NCI-H774 (cell line): Measurements from ENCODE around the gene RNF186.
"Not testable (repeated sequence)": the region's sequence is repeated elsewhere in the genome, so short reads cannot be mapped to it uniquely, and the experiment has no call there.

Experiments used
- DNase-seq: peaks from one replicate; lab custom pipeline; 2025; lab: John Stamatoyannopoulos, UW

RNF186 gene

DNA sequence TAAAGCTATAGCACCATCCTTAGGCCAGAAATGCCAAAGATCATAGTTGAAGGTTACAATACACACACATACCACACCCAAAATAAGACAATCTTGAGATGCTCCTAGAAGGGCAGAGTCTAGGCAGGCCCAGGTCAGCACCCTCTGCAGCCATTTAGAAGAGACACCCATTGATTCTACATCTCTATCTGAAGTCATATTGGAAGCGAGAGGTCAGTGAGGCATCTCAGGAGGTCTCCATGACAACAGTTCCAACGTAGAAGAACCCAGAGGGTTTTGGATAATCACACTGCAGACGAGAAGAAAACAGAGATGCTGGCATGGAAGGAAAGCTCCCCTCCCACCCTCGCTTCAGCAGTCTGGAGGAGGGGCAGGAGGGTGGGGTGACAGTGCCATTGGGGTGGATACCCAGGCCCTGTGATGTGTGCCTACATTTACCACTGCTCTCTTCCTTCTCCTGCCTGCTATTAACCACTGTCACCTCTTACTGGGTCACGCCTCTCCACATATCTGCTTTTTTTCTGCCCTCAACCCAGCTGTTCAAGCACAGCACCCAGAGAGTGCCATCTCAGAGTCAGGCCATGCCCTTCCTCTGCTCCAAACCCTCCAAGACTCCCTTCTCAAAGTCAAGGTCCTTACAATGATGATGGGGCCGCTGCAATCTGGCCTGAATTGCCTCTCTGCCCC lies 21.6 kb downstream of the RNF186 start:
- no peak for DNase-seq

DNA sequence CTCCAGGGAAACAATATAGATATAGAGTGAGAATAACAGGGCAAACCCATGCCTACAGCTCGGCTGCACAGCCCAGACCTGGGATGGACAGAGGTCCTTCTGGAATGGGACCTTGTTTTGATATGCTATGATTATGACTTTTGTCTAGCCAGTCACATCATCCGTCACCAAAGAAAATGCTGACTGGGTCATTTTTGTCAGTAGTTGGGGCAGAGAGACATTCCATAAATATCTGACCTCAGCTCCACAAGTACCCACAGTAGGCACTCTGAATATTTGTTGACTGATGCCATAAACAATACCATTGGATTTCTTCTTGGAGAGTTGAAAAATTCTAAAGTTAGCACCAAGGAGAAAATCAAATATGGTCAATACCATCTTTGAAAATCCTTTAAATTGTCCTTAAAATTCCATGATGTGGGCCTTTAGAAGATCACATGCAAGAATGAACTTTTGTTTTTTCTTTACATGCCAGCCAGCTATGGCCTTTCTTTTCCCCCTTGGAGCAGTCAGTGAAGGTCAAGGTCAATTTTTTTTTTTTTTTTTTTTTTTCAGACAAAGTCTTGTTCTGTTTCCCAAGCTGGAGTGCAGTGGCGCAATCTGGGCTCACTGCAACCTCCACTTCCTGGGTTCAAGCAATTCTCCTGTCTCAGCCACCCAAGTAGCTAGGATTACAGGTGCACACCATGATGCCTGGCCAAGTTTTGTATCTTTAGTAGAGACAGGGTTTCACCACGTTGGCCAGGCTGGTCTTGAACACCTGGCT lies 22.7 kb downstream of the RNF186 start:
- DNase-seq, result no peak

DNA sequence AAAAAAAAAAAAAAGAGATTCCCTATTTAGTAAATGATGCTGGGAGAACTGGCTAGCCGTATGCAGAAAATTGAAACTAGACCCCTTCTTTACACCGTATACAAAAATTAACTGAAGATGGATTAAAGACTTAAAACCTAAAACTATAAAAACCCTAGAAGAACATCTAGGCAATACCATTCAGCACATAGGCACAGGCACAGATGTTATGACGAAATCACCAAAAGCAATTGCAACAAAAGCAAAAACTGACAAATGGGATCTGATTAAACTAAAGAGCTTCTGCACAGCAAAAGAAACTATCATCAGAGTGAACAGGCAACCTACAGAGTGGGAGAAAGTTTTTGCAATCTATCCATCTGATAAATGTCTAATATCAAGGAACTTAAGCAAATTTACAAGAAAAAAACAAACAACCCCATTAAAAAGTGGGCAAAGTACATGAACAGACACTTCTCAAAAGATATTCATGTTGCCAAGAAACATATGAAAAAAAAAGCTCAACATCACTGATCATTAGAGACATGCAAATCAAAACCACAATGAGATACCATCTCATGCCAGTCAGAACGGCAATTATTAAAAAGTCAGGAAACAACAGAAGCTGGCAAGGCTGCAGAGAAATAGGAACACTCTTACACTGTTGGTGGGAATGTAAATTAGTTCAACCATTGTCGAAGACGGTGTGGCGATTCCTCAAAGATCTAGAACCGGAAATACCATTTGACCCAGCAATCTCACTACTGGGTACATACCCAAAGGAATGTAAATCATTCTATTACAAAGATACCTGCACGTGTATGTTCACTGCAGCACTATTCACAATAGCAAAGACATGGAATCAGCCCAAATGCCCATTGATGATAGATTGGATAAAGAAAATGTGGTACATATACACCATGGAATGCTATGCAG lies 24.8 kb downstream of the RNF186 start:
- DNase-seq, result not testable (repeated sequence)

DNA sequence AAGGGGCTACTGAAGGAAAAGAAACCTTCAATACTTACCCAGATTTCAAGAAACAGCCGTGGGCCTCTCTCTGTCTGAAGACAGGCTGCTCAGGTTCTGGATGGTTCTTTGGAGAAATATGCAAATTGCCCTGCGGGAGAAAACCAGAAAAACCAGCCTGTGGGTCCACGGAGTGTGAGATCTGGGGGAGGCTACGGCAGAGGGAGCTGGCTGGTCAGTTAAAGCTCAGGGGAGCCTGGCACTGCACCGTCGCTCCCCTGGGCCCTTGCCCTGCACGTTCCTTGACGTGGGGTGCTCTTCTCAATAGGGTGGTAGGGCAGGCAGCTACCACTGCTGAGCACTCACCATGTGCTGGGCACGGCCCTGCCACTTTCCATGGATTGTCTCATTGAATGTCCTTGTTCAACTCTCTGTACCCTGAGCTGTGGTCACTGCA lies 28.1 kb downstream of the RNF186 start:
- no peak for DNase-seq

DNA sequence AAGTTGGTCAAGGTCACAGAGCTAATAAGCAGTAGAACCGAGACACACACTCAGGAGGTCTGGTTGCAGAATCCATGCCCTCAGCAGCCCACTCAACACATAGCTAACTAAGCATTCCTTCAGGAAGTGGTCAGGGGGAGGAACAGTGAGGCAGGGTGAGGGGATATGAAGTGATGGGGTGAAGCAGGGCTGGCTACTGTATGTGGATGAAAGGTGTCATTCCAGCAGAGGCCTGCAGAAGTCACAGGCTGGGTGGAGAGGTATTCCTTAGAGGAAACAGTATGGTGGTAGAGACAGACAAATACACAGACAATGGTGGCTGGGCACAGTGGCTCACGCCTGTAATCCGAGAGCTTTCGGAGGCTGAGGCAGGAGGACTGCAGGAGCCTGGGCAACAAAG lies 29.4 kb downstream of the RNF186 start:
- no peak for DNase-seq

DNA sequence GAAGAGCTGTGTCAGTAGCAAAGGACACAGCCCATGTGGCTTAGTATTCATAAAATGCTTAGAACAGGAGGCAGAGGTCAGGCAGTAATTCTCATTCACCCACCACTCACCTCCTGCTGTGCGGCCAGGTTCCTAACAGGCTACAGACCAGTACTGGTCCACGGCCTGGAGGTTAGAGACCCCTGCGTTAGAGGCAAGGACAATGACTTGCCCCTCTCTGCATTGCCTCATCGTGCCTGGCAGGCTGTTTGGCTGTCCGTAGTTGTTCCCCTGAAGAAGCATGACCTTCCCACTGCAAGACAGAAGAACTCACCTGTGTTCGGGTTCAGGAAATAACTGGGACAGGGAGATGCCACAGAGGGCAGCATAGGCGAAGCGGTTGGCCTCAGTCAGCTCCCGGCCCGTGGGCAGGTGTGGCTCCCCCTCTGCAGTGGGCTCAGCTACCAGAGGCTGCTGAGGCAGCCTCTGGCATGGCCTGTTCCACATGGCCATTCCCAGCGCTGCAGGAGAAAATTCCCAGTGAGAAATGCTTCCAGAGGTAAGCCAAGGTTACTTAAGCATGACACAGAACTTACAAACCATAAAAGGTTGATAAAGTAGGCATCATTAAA lies 34.7 kb downstream of the RNF186 start:
- no peak for DNase-seq

DNA sequence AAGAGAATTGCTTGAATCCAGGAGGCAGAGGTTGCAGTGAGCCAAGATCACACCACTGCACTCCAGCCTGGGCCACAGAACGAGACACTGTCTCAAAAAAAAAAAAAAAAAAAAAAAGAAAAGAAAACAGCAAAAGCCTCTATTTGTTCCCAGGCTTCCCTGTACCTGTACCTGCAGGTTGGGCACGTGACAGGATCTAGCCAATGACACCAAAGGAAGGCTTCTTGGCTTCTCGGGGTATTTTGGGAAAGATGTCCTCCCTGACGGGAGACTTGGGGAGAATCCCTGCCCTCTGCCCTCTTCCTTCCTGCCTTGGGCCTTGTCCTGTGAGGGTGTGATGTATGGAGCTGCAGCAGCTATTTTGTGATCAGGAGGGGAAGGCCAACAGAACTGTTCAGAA lies 38.1 kb downstream of the RNF186 start:
- DNase-seq, result no peak

DNA sequence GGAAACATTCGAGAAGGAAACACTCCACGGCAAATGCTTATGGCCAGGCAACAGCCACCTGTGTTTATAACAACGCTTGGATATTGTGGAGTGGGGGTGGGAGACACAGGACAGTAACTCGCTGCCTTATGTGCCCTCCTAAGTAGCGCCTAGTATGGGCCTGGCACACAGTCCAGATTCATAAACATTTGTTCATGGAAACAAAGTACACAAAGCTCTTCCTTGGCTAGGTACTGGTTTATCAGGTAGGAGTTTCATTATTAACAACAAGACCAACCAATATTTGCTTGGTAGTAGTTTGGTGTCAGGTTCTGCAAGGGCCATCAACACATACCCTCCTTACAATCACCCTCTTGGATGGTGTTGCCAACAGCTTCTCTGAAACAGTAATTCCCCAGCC lies 38.8 kb downstream of the RNF186 start:
- DNase-seq, result no peak

GRCh38 chr1:19775831-19776230 lies 39.3 kb downstream of the RNF186 start:
- no peak for DNase-seq

- no peak for DNase-seq
Observed at GRCh38 chr1:19775317-19775716, 39.8 kb downstream of the RNF186 start.

GRCh38 chr1:19774180-19774785 lies 40.8 kb downstream of the RNF186 start:
- no peak for DNase-seq

- no peak for DNase-seq
Observed at GRCh38 chr1:19773485-19773884, 41.6 kb downstream of the RNF186 start.

DNA sequence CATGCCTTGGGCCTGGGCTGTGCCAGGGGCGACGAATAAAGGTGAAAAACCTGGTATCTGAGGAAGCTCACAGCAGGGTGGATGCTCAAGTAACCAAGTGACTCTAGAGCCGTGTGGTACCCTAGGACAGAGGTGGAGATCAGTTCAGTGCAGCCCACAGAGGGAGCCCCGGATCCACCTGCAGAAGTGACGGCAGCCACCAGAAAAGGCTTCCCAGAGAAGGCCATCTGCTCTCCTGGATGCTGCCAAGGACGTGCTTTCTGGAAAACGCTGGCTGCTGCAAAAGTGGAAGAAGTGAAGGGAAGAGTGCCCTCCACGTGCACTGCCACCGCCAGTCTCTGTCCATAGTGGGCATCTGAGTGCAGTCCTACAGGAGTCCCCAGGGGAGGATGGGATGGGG lies 43.0 kb downstream of the RNF186 start:
- no peak for DNase-seq

DNA sequence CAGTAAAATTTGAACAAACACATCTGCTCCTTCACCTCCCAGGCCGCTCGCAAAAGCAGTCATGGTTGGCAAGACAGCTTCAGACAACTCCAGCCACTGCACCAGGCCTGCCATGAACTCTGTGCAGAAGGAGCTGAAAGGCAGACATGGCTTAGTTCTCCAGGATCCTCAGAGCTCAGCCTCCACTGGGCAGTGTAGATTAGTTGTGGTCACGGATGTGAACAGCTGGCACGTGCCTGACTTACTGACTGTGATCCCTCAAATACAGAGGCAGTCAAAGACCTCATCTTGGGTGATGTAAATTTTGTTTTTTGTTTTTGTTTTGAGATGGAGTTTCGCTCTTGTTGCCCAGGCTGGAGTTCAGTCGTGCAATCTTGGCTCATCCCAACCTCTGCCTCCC lies 43.7 kb downstream of the RNF186 start:
- no peak for DNase-seq

DNA sequence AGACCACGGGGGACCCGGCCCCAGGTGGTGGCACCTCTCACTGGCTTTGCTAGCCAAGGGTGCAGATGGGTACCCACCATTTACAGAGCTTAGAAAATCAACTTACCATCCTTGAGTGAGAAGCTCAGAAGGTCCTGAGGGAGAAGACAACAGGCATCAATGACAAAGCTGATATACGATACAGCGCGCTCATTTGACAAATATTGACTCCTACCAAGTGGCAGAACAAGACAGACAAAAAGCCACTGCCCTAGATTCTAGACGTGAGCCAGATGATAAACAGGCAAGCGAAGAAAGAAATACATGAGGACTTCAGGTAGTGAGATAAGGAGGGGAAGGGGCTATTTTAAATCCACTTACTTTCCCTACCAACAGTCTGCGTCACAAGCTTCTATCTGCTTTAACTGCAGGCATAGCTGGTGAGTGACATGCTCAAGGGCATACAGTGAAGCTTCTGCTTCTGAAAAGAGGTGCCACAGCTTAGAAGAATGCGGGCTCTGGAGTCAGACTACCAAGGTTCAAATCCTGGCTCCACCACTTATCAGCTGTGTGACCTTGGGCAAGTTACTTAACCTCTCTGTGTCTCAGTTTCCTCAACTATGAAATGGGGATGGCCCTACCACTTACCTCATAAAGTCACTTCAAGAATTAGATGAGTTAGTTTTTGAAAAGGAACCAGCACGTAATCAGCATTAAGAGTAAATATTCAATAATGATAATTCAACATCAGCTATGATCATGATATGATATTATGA lies 44.5 kb downstream of the RNF186 start:
- DNase-seq, result no peak

GRCh38 chr1:19769211-19769932 lies 45.7 kb downstream of the RNF186 start:
- DNase-seq, result no peak

DNA sequence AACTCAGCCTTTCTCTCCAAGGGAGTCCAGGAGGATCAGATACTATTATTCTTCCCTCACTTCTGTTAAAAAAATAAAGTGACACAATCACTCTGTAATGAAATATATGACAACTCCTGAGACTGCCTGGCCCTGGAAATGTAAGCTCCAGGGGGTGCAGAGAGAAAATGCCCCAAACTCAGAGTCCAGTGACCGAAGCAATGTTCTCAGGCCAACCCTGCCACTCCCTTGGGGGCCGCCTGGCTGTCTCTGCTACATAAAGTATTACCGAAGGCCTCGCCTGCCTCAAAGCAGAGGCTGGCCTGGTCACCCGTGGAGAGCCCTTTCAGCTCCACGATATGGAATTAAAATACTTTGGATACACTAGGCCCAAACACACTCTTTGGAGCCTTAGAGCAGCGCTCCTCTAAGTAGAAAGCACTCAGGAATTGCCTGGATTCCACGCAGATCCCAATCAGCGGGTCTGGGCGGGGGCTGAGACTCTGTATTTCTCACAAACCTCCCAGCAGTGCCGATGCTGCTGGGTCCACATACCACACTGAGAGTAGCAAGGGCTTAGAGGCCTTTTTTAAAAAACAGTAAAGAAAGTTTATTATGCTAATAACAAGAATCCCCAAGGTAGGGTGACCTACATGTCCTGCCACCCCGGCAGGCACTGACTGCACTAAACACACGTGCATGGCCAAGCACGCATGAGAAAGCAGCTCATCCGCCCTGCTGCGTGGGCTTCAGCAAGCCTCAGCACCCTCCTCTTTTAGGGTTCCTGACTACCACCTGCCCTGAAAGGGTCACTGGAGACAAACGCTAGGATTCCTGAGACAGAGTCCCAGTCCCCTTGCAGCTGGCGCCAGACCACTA lies 46.5 kb downstream of the RNF186 start:
- no peak for DNase-seq

GRCh38 chr1:19765623-19766022 lies 49.5 kb downstream of the RNF186 start:
- no peak for DNase-seq

DNA sequence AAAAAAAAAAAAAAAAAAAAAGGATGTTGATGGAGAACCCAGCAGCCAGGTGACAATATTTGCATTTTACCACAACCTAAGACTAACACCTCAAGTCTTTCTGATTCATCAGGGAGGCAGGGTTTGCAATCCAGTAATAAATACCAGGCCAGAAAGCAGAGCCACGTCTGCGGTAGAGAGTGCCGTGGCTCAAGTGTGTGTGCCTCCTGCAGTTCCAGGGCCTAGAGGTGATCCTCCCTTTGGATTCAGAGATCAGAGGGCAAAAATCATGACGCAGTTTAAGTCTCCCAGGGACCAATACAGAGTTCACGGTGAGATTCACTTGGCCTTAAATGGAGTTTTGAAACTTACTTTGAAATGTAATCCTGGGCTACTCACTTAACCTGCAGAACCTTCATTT lies 50.2 kb downstream of the RNF186 start:
- DNase-seq, result no peak
